HFFc6 (cell line): Measurements from ENCODE around the gene GNPDA1. TPM values are rescaled to one million over a fixed set of nuclear protein-coding genes. Genes with fewer than 3 reads are reported as not detected.

Experiments
- DNase-seq: peaks from one replicate; pipeline ENCODE4 v3.0.0-alpha.2; 2018
- H3K27ac Mint-ChIP-seq: 2 replicates; pipeline ENCODE4 v1.8.0; 2020; ENCODE audit warnings: mild to moderate bottlenecking, mixed read lengths
- H3K27me3 Mint-ChIP-seq: 2 replicates; pipeline ENCODE4 v1.8.0; 2021; ENCODE audit warnings: mild to moderate bottlenecking, moderate library complexity, mixed read lengths; ENCODE audit not compliant: insufficient read depth
- H3K36me3 Mint-ChIP-seq: 2 replicates; pipeline ENCODE4 v1.8.0; 2021; ENCODE audit warnings: low read depth, mixed read lengths
- H3K4me1 Mint-ChIP-seq: 2 replicates; pipeline ENCODE4 v1.8.0; 2020; ENCODE audit warnings: low read depth, mixed read lengths
- H3K4me3 Mint-ChIP-seq: 2 replicates; pipeline ENCODE4 v1.8.0; 2020; ENCODE audit warnings: mild to moderate bottlenecking, moderate library complexity, mixed read lengths
- H3K9me3 Mint-ChIP-seq: 2 replicates; pipeline ENCODE4 v1.8.0; 2020; ENCODE audit warnings: mild to moderate bottlenecking, mixed read lengths
- CTCF ChIP-seq: fragments of 200-600 bp; sonication (generic); IDR thresholded peaks from 2 replicates; pipeline ENCODE4 v1.5.0; 2021; ENCODE audit warnings: antibody characterized with exemption, mild to moderate bottlenecking
- total RNA-seq, 6 experiments: library from RNA; stranded (reverse); fragmentation: NEBNext Ultra II Directional; extraction: Animal tissue kit (Norgen Biotek cat#: 25700); gene quantifications; 2 replicates in 1 of 6; 3 replicates in 5 of 6; pipeline ENCODE4 v1.2.3, GENCODE V29; 2021

GNPDA1 gene
- total RNA-seq, 6 experiments from 2014 or later, result 25.1 to 32.6 (median 30.0) TPM

GRCh38 chr5:142007237-142007544, 5.6 kb downstream of the GNPDA1 start:
- peaks cover 2% of the 10 kb centered on the region for H3K27me3 Mint-ChIP-seq
- DNase-seq, result no peak

GRCh38 chr5:142006363-142007236, 6.2 kb downstream of the GNPDA1 start:
- no peak overlapping the region for H3K4me3 Mint-ChIP-seq
- no peak overlapping the region for H3K27ac Mint-ChIP-seq
- peaks cover under 1% of the 10 kb centered on the region; the same call in 1 of the 2 replicates for H3K4me1 Mint-ChIP-seq
- H3K36me3 Mint-ChIP-seq, result no peaks in the 10 kb centered on the region; the same call in 1 of the 2 replicates
- no peak for TF ChIP-seq CTCF
- H3K9me3 Mint-ChIP-seq, result no peaks in the 10 kb centered on the region
- peaks cover 2% of the 10 kb centered on the region for H3K27me3 Mint-ChIP-seq
- DNase-seq, result no peak

More at GRCh38 chr5:142007237-142007544, 5.6 kb downstream of the GNPDA1 start:
- no peaks in the 10 kb centered on the region for H3K9me3 Mint-ChIP-seq
- H3K4me3 Mint-ChIP-seq, result no peak overlapping the region
- H3K4me1 Mint-ChIP-seq, result peaks cover 6% of the 10 kb centered on the region; the same call in 1 of the 2 replicates
- no peaks in the 10 kb centered on the region; the same call in 1 of the 2 replicates for H3K36me3 Mint-ChIP-seq
- no peak for TF ChIP-seq CTCF
- H3K27ac Mint-ChIP-seq, result no peak overlapping the region

GRCh38 chr5:142003266-142003800, 9.5 kb downstream of the GNPDA1 start:
- no peak for TF ChIP-seq CTCF
- H3K4me3 Mint-ChIP-seq, result no peak overlapping the region
- no peaks in the 10 kb centered on the region for H3K4me1 Mint-ChIP-seq
- H3K27ac Mint-ChIP-seq, result no peak overlapping the region
- H3K36me3 Mint-ChIP-seq, result peaks cover 12% of the 10 kb centered on the region
- no peaks in the 10 kb centered on the region; the same call in 1 of the 2 replicates for H3K27me3 Mint-ChIP-seq
- H3K9me3 Mint-ChIP-seq, result no peaks in the 10 kb centered on the region
- no peak for DNase-seq

- Mint-ChIP-seq H3K36me3 (peaks cover 18% of the 10 kb centered on the region), H3K4me3 (no peak overlapping the region), H3K27ac (no peak overlapping the region), H3K4me1 (no peaks in the 10 kb centered on the region), H3K27me3 (peaks cover 2% of the 10 kb centered on the region), H3K9me3 (no peaks in the 10 kb centered on the region)
- peak; percentile 64 for TF ChIP-seq CTCF
- no peak for DNase-seq
Observed at GRCh38 chr5:142000704-142001484, 11.9 kb downstream of the GNPDA1 start.

GRCh38 chr5:142000173-142000572, 12.7 kb downstream of the GNPDA1 start:
- Mint-ChIP-seq H3K27me3 (peaks cover 2% of the 10 kb centered on the region), H3K36me3 (peaks cover 22% of the 10 kb centered on the region), H3K9me3 (no peaks in the 10 kb centered on the region), H3K4me1 (no peaks in the 10 kb centered on the region), H3K27ac (no peak overlapping the region), H3K4me3 (no peak overlapping the region)
- no peak for DNase-seq
- TF ChIP-seq CTCF, result no peak
